Gastroesophageal sphincter (tissue), 4 donors: ENCODE data around the gene SEC31B. TPM values are rescaled to one million over a fixed set of nuclear protein-coding genes. Genes with fewer than 3 reads are reported as not detected.

Experiments used
- ATAC-seq: fragments of 150-250 bp; one replicate; pipeline ENCODE4 v1.9.1; 2016; ENCODE audit warnings: mild to moderate bottlenecking, moderate library complexity
- H3K27ac ChIP-seq, 4 donors: fragments of 200-600 bp; sonication (generic) in 3 of 4; 1 replicate in 3 of 4; 2 replicates in 1 of 4; pipeline ENCODE4 v1.5.1; 2016 to 2019
- H3K27me3 ChIP-seq: fragments of 200-600 bp; sonication (generic); one replicate; pipeline ENCODE4 v1.5.1; 2019
- H3K36me3 ChIP-seq, 2 donors: fragments of 200-600 bp; sonication (generic); one replicate each; pipeline ENCODE4 v1.5.1; 2019; ENCODE audit warnings: control low read depth in 1 of 2
- H3K4me1 ChIP-seq, 3 donors: fragments of 200-600 bp; sonication (generic); 1 replicate in 2 of 3; 2 replicates in 1 of 3; pipeline ENCODE4 v1.5.1; 2016 to 2019; ENCODE audit warnings: control low read depth in 2 of 3
- H3K4me3 ChIP-seq, 2 donors: fragments of 200-600 bp; sonication (generic); one replicate each; pipeline ENCODE4 v1.5.1; 2019; ENCODE audit warnings: mild to moderate bottlenecking in 1 of 2, moderate library complexity in 1 of 2
- H3K9me3 ChIP-seq, 3 donors: fragments of 200-600 bp; sonication (generic); one replicate each; pipeline ENCODE4 v1.5.1; 2017 to 2019; ENCODE audit warnings: control low read depth in 2 of 3
- EP300 ChIP-seq: sonication (generic); formaldehyde crosslinking; IDR thresholded peaks from one replicate; pipeline ENCODE4 v1.6.1; 2017; ENCODE audit warnings: antibody characterized with exemption, mild to moderate bottlenecking
- POLR2A ChIP-seq, 2 donors: fragments of 450-650 bp; IDR thresholded peaks; one replicate each; pipeline ENCODE4 v1.6.1; 2017; ENCODE audit warnings: antibody characterized with exemption in 2 of 2, mild to moderate bottlenecking in 2 of 2, moderate library complexity in 1 of 2
- POLR2AphosphoS5 ChIP-seq: sonication (generic); formaldehyde crosslinking; IDR thresholded peaks from one replicate; pipeline ENCODE4 v1.6.1; 2017; ENCODE audit warnings: antibody characterized with exemption
- WGBS, 2 donors: methylation state at CpG; one replicate each; pipeline ENCODE4 v1.1.5; 2018; ENCODE audit warnings: low coverage in 1 of 2; 5-methylcytosine and 5-hydroxymethylcytosine counted together
- total RNA-seq, 4 donors: library from RNA; depleted of rRNA; stranded (reverse); fragments of >200 nt; gene quantifications; one replicate each; pipeline ENCODE4 v1.1.0, GENCODE V29; 2016
- TF ChIP-seq, protein P1 (sequence below), 4 experiments: fragments of 200-600 bp in 2 of 4; fragments of 450-650 bp in 2 of 4; sonication (generic) in 1 of 4; IDR thresholded peaks; one replicate each; pipeline ENCODE4 v1.5.1; 2017 to 2019; ENCODE audit warnings: antibody characterized with exemption in 4 of 4, mild to moderate bottlenecking in 2 of 4, moderate library complexity in 2 of 4

Gene SEC31B
- total RNA-seq, 4 donors from 2014 or later: 1.1 to 10.7 (median 6.3) TPM

DNA sequence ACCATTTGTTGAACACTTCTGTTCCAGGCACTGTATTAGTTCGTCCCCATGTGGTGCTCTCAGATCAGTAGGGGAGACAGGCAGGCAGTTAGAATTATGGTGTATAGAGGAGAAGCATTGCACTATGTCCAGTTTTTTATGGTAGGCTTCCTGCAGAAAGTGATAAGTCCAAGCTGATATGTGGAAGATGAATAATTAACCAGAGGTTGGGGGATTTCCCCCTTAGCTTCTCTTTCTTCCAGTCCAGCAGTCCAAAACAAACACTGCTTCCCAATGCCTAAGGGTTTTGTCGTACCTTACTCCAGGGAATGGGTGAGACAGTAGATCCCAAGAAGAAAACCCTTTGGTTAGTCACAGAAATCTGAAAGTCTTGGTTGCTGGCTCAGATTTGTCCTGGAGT is 35.2 kb upstream of the SEC31B start:
- WGBS, 2 donors: 84 to 100% methylated on average over 2 of the region's 2 CpGs
- H3K4me3 ChIP-seq: no peak overlapping the region
- H3K27me3 ChIP-seq: no peaks in the 10 kb centered on the region
- TF ChIP-seq EP300 (no peak), POLR2AphosphoS5 (no peak), POLR2A (IDR thresholded peaks at IDR 0.05) (no peak)
- TF ChIP-seq, protein P1, sequence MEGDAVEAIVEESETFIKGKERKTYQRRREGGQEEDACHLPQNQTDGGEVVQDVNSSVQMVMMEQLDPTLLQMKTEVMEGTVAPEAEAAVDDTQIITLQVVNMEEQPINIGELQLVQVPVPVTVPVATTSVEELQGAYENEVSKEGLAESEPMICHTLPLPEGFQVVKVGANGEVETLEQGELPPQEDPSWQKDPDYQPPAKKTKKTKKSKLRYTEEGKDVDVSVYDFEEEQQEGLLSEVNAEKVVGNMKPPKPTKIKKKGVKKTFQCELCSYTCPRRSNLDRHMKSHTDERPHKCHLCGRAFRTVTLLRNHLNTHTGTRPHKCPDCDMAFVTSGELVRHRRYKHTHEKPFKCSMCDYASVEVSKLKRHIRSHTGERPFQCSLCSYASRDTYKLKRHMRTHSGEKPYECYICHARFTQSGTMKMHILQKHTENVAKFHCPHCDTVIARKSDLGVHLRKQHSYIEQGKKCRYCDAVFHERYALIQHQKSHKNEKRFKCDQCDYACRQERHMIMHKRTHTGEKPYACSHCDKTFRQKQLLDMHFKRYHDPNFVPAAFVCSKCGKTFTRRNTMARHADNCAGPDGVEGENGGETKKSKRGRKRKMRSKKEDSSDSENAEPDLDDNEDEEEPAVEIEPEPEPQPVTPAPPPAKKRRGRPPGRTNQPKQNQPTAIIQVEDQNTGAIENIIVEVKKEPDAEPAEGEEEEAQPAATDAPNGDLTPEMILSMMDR (IDR thresholded peaks at IDR 0.05): no peak
- peaks cover 0 to 88% of the 10 kb centered on the region in 2 donors for H3K36me3 ChIP-seq
- no peaks in the 10 kb centered on the region for H3K4me1 ChIP-seq
- no peak overlapping the region for H3K27ac ChIP-seq
- ATAC-seq: no peak
- no peaks in the 10 kb centered on the region for H3K9me3 ChIP-seq

DNA sequence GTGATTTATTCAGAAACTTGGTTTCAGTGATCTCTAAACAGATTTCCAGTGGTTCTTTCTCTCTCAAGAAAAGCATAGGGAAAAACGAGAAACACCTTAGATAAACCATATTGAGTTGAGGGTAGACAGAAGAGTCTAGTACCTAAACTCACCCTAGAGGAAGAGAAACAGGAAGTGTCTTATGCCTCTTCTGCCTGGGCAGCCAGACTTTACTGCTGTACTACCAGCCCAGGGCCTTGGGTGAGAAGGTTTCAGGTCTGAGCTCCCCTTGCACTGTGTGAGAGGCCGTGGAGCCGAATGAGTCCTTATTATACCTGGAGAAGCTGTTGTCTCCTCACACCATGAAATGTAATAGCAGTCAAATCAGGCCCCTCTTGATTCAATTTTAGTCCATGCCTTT is 34.3 kb upstream of the SEC31B start:
- Histone ChIP-seq H3K4me3 (no peak overlapping the region), H3K27ac (no peak overlapping the region), H3K4me1 (no peaks in the 10 kb centered on the region), H3K9me3 (no peaks in the 10 kb centered on the region), H3K27me3 (no peaks in the 10 kb centered on the region), H3K36me3 (peaks cover 0 to 90% of the 10 kb centered on the region in 2 donors)
- WGBS, 2 donors: 80 to 97% methylated on average over 1 to 3 of the region's 3 CpGs
- TF ChIP-seq POLR2AphosphoS5 (no peak), EP300 (no peak), POLR2A (IDR thresholded peaks at IDR 0.05) (no peak)
- TF ChIP-seq, protein P1 (IDR thresholded peaks at IDR 0.05): no peak
- ATAC-seq: no peak

DNA sequence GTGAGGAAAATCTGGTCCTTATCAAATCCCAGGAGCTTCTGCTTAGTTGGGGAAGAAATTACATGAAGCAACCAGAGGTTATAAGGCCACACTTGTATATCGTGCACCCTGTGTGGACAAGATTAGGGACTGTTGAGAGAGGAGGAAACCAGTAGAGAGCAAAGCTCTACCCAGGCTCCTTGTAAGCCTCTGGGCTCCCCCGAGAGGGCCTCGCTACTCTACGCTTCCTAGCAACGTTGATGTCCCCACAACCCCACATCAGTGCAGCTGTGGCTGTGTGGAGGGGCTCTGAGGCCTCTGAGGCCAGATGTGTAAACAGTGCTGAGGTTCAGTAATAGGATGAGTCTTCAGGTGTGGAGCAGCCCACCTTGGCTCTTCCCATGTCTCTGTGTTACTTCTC is 32.1 kb upstream of the SEC31B start:
- Histone ChIP-seq H3K27me3 (no peaks in the 10 kb centered on the region), H3K9me3 (no peaks in the 10 kb centered on the region), H3K4me1 (no peaks in the 10 kb centered on the region), H3K36me3 (peaks cover 0 to 90% of the 10 kb centered on the region in 2 donors), H3K4me3 (no peak overlapping the region), H3K27ac (no peak overlapping the region)
- TF ChIP-seq, protein P1 (IDR thresholded peaks at IDR 0.05): no peak
- no peak for TF ChIP-seq EP300
- no peak for TF ChIP-seq POLR2AphosphoS5
- no peak for TF ChIP-seq POLR2A (IDR thresholded peaks at IDR 0.05)
- ATAC-seq: no peak
- 50 to 62% methylated on average over 1 to 5 of the region's 5 CpGs for WGBS, 2 donors

DNA sequence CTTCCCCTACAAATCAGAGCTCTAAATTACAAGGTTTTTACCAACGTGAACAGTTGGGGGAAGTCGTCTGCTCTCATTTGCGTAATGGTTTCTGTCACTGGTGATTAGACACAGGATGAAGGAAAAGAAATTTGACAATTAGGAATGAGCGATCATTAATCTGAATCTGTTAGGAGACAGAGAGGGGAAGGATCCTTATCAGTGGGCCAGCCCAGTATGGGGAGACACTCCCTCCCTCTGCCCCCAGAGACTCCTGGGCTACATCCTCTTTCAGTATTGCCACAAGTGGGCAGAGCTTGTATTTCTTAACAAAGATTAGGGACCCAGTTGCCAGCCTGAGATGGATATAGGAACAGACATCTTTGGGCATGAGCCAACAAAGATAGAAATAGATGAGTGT is 31.5 kb upstream of the SEC31B start:
- no peak for ATAC-seq
- TF ChIP-seq POLR2A (IDR thresholded peaks at IDR 0.05) (no peak), POLR2AphosphoS5 (no peak), EP300 (no peak)
- TF ChIP-seq, protein P1 (IDR thresholded peaks at IDR 0.05): no peak
- H3K4me3 ChIP-seq: no peak overlapping the region
- H3K36me3 ChIP-seq: peaks cover 0 to 90% of the 10 kb centered on the region in 2 donors
- 53 to 64% methylated on average over 3 to 4 of the region's 4 CpGs for WGBS, 2 donors
- no peaks in the 10 kb centered on the region for H3K9me3 ChIP-seq
- H3K27me3 ChIP-seq: no peaks in the 10 kb centered on the region
- no peaks in the 10 kb centered on the region for H3K4me1 ChIP-seq
- no peak overlapping the region for H3K27ac ChIP-seq

DNA sequence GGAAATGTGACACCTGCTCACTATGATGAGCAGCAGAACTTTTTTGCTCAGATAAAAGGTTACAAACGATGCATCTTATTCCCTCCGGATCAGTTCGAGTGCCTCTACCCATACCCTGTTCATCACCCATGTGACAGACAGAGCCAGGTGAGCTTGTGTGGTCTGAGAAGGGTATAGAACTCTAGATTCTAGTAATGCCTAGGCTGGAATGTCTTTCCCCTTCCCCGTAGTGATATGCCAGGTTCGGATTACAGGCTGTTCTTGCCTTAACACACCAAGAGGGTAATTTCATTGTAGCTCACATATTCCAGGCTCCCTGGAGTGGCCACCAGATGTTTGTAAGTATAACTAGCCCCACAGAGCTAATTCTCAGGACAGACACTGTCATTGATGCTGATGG is 25.3 kb upstream of the SEC31B start:
- Histone ChIP-seq H3K4me1 (no peaks in the 10 kb centered on the region), H3K27me3 (no peaks in the 10 kb centered on the region), H3K4me3 (no peak overlapping the region), H3K9me3 (no peaks in the 10 kb centered on the region), H3K36me3 (peaks cover 3 to 100% of the 10 kb centered on the region in 2 donors), H3K27ac (no peak overlapping the region)
- WGBS, 2 donors: 79 to 94% methylated on average over 3 to 4 of the region's 5 CpGs
- TF ChIP-seq EP300: no peak
- TF ChIP-seq, protein P1 (IDR thresholded peaks at IDR 0.05): no peak
- ATAC-seq: no peak
